GM23338 (cell line): Measurements from ENCODE around the gene DCANP1. TPM values are rescaled to one million over a fixed set of nuclear protein-coding genes. Genes with fewer than 3 reads are reported as not detected.

Source experiments
- ATAC-seq: fragments of 200-7000 bp; cut with Tn5 transposase; 3 replicates; pipeline ENCODE4 v1.9.1; 2020
- DNase-seq: peaks from one replicate; pipeline ENCODE4 v3.0.0-alpha.2; 2015; ENCODE audit warnings: low spot score
- H2AFZ ChIP-seq: fragments of 200-600 bp; sonication (generic); 2 replicates; pipeline ENCODE4 v1.8.0; 2016; ENCODE audit warnings: antibody characterized with exemption, mild to moderate bottlenecking, moderate library complexity
- H3F3A ChIP-seq: fragments of 200-600 bp; sonication (generic); replicated peaks from 2 replicates; pipeline ENCODE4 v1.8.0; 2017; ENCODE audit warnings: antibody characterized with exemption, mixed run types, low read depth
- H3K27ac ChIP-seq: fragments of 200-600 bp; sonication (generic); 2 replicates; pipeline ENCODE4 v1.6.1; 2016; ENCODE audit warnings: low read depth
- H3K27me3 ChIP-seq: fragments of 200-600 bp; sonication (generic); 2 replicates; pipeline ENCODE4 v1.8.0; 2016; ENCODE audit warnings: mild to moderate bottlenecking, mixed run types, moderate library complexity; ENCODE audit not compliant: insufficient read depth
- H3K36me3 ChIP-seq: fragments of 200-600 bp; sonication (generic); 2 replicates; pipeline ENCODE4 v1.8.0; 2016; ENCODE audit warnings: mild to moderate bottlenecking; ENCODE audit not compliant: insufficient read depth
- H3K4me1 ChIP-seq: fragments of 200-600 bp; sonication (generic); 2 replicates; pipeline ENCODE4 v1.8.0; 2016; ENCODE audit warnings: mild to moderate bottlenecking, moderate library complexity; ENCODE audit not compliant: insufficient read depth
- H3K4me2 ChIP-seq: fragments of 200-600 bp; sonication (generic); 2 replicates; pipeline ENCODE4 v1.7.1; 2017; ENCODE audit warnings: mixed run types
- H3K4me3 ChIP-seq: fragments of 200-600 bp; sonication (generic); 2 replicates; pipeline ENCODE4 v1.6.1; 2016; ENCODE audit warnings: mixed run types
- H3K79me2 ChIP-seq: fragments of 200-600 bp; sonication (generic); replicated peaks from 2 replicates; pipeline ENCODE4 v1.8.0; 2017; ENCODE audit warnings: mild to moderate bottlenecking; ENCODE audit not compliant: insufficient read depth
- H3K9me2 ChIP-seq: fragments of 200-600 bp; sonication (generic); 2 replicates; pipeline ENCODE4 v1.8.0; 2017; ENCODE audit not compliant: insufficient read depth
- H4K20me1 ChIP-seq: fragments of 200-600 bp; sonication (generic); replicated peaks from 2 replicates; pipeline ENCODE4 v1.8.0; 2017; ENCODE audit warnings: mild to moderate bottlenecking; ENCODE audit not compliant: insufficient read depth
- H3K27ac Mint-ChIP-seq: 2 replicates; pipeline ENCODE4 v1.8.0; 2020; ENCODE audit warnings: inconsistent platforms, mild to moderate bottlenecking, moderate library complexity, mixed read lengths
- H3K27me3 Mint-ChIP-seq: 3 replicates; pipeline ENCODE4 v1.8.0; 2022; ENCODE audit warnings: low read depth, mild to moderate bottlenecking, moderate library complexity, mixed read lengths, inconsistent platforms; ENCODE audit not compliant: insufficient read depth, poor library complexity
- H3K36me3 Mint-ChIP-seq: 3 replicates; pipeline ENCODE4 v1.8.0; 2021; ENCODE audit warnings: low read depth, mild to moderate bottlenecking, inconsistent platforms, moderate library complexity, mixed read lengths
- H3K4me1 Mint-ChIP-seq: 3 replicates; pipeline ENCODE4 v1.8.0; 2020; ENCODE audit warnings: mild to moderate bottlenecking, inconsistent platforms, mixed read lengths
- H3K4me3 Mint-ChIP-seq: 3 replicates; pipeline ENCODE4 v1.8.0; 2021; ENCODE audit warnings: moderate library complexity, mild to moderate bottlenecking, inconsistent platforms, mixed read lengths
- H3K9me3 Mint-ChIP-seq: 3 replicates; pipeline ENCODE4 v1.8.0; 2020; ENCODE audit warnings: moderate library complexity, mild to moderate bottlenecking, inconsistent platforms, mixed read lengths
- CREB1 ChIP-seq: fragments of 250-450 bp; sonication (Bioruptor Pico); IDR thresholded peaks from 2 replicates; pipeline ENCODE4 v1.5.0; 2020; ENCODE audit warnings: low read depth, mild to moderate bottlenecking, moderate library complexity
- ETS1 ChIP-seq: IDR thresholded peaks from 2 replicates; pipeline ENCODE4 v1.6.1; 2016; ENCODE audit warnings: antibody characterized with exemption
- EZH2phosphoT487 ChIP-seq: fragments of 200-600 bp; sonication (generic); IDR thresholded peaks from one replicate; pipeline ENCODE4 v1.8.1; 2018; ENCODE audit warnings: antibody characterized with exemption; ENCODE audit not compliant: unreplicated experiment
- JUNB ChIP-seq: IDR thresholded peaks from one replicate; pipeline ENCODE4 v1.6.1; 2016; ENCODE audit warnings: antibody characterized with exemption; ENCODE audit not compliant: unreplicated experiment
- NANOG ChIP-seq: IDR thresholded peaks from 2 replicates; pipeline ENCODE4 v1.6.1; 2016; ENCODE audit warnings: antibody characterized with exemption, borderline replicate concordance
- REST ChIP-seq: IDR thresholded peaks from one replicate; pipeline ENCODE4 v1.6.1; 2018; ENCODE audit warnings: antibody characterized with exemption; ENCODE audit not compliant: unreplicated experiment
- STAT1 ChIP-seq: IDR thresholded peaks from one replicate; pipeline ENCODE4 v1.6.1; 2016; ENCODE audit warnings: antibody characterized with exemption; ENCODE audit not compliant: unreplicated experiment
- ZNF331 ChIP-seq: fragments of 250-450 bp; sonication (Bioruptor Pico); IDR thresholded peaks from 2 replicates; pipeline ENCODE4 v1.5.0; 2020; ENCODE audit warnings: low read depth, mild to moderate bottlenecking, moderate library complexity
- polyA plus RNA-seq: library from polyadenylated mRNA; unstranded; fragments of >200 nt; fragmentation: Nextera tagmentation; extraction: Ambion mirVana; gene quantifications from 2 replicates; pipeline ENCODE4 v1.2.1, GENCODE V29; 2016
- total RNA-seq: library from RNA; depleted of rRNA; stranded (reverse); fragments of >200 nt; shearing (Covaris generic); gene quantifications from 2 replicates; pipeline ENCODE4 v1.2.3, GENCODE V29; 2014

DCANP1 gene
- total and polyA plus RNA-seq, 2 experiments from 2014 or later: not detected

GRCh38 chr5:135439231-135440205, 7.6 kb downstream of the DCANP1 start (continued):
- TF ChIP-seq REST (no peak), JUNB (no peak)

GRCh38 chr5:135438636-135439221, 8.4 kb downstream of the DCANP1 start:
- Mint-ChIP-seq H3K36me3 (no peaks in the 10 kb centered on the region), H3K27me3 (peaks cover 4% of the 10 kb centered on the region), H3K9me3 (no peaks in the 10 kb centered on the region), H3K4me3 (no peak overlapping the region), H3K4me1 (peaks cover 18% of the 10 kb centered on the region), H3K27ac (no peak overlapping the region)
- Histone ChIP-seq H3K4me2 (no peak overlapping the region), H3K4me3 (no peak overlapping the region), H3F3A (no peaks in the 10 kb centered on the region), H2AFZ (no peak overlapping the region; the same call in 1 of the 2 replicates), H4K20me1 (no peaks in the 10 kb centered on the region), H3K4me1 (no peaks in the 10 kb centered on the region), H3K9me2 (no peaks in the 10 kb centered on the region), H3K79me2 (no peaks in the 10 kb centered on the region), H3K27me3 (no peaks in the 10 kb centered on the region), H3K27ac (no peak overlapping the region), H3K36me3 (no peaks in the 10 kb centered on the region)
- DNase-seq (no peak), ATAC-seq (no peak)
- TF ChIP-seq ZNF331 (CRISPR knock-in tag): no peak
- no peak for TF ChIP-seq CREB1
- TF ChIP-seq ETS1: no peak
- no peak for TF ChIP-seq NANOG
- no peak for TF ChIP-seq REST
- no peak for TF ChIP-seq STAT1
- TF ChIP-seq EZH2phosphoT487: no peak
